Left lung (tissue), 10 donors: ENCODE results near the gene MAST4. TPM values are rescaled to one million over a fixed set of nuclear protein-coding genes. Genes with fewer than 3 reads are reported as not detected.

Source experiments
- ATAC-seq: fragments of 200-7000 bp; cut with Tn5 transposase; one replicate; pipeline ENCODE4 v1.9.1; 2020; ENCODE audit warnings: moderate library complexity
- DNase-seq, 4 donors: peaks; one replicate each; pipeline ENCODE4 v3.0.0-alpha.2; 2013 to 2020
- H3K27ac ChIP-seq, 2 donors: fragments of 200-600 bp; sonication (generic) in 1 of 2; one replicate each; pipeline versions ENCODE4 v1.5.0 to v1.8.0; 2020 to 2021
- H3K27me3 ChIP-seq, 2 donors: fragments of 200-600 bp; sonication (generic) in 1 of 2; one replicate each; pipeline versions ENCODE4 v1.5.0 to v1.8.0; 2020 to 2021
- H3K36me3 ChIP-seq, 2 donors: fragments of 200-600 bp; sonication (generic) in 1 of 2; one replicate each; pipeline versions ENCODE4 v1.5.0 to v1.8.0; 2020 to 2021
- H3K4me1 ChIP-seq, 2 donors: fragments of 200-600 bp; one replicate each; pipeline ENCODE4 v1.8.0; 2021
- H3K4me3 ChIP-seq, 2 donors: fragments of 200-600 bp; sonication (generic) in 1 of 2; one replicate each; pipeline versions ENCODE4 v1.5.0 to v1.8.0; 2020 to 2021; ENCODE audit warnings: mild to moderate bottlenecking in 1 of 2
- H3K9me3 ChIP-seq, 2 donors: fragments of 200-600 bp; sonication (generic) in 1 of 2; one replicate each; pipeline versions ENCODE4 v1.5.0 to v1.8.0; 2020 to 2021
- CTCF ChIP-seq, 2 donors: fragments of 200-600 bp; sonication (generic) in 1 of 2; IDR thresholded peaks; one replicate each; pipeline versions ENCODE4 v1.5.0 to v1.8.0; 2021; ENCODE audit warnings: antibody characterized with exemption in 2 of 2
- intact Hi-C, 2 donors: fragments of 100-400 bp; cut with DNase I; formaldehyde crosslinking; loops; one replicate each; pipeline versions ENCODE4 v1.11.2 to v1.14.2; 2022
- polyA plus RNA-seq, 6 donors: library from polyadenylated mRNA; unstranded; fragments of 120-200 nt; gene quantifications; one replicate each; pipeline ENCODE4 v1.2.1, GENCODE V29; 2013; ENCODE audit not compliant: insufficient read length in 6 of 6
- total RNA-seq, 2 donors: library from RNA; stranded (reverse); fragmentation: NEBNext Ultra II Directional; extraction: Animal tissue kit (Norgen Biotek cat#: 25700); gene quantifications; one replicate each; pipeline ENCODE4 v1.2.1, GENCODE V29; 2021
- donor health status: DM: no; HTN: yes; CAD: no.
- donor health status: DM: no; HTN: no; CAD: no.

MAST4 gene
- total and polyA plus RNA-seq, 8 donors = 47.7 to 57.6 (median 53.0) TPM

- H3K9me3 ChIP-seq = no peaks in the 10 kb centered on the region
- H3K4me1 ChIP-seq = peaks cover 0 to 13% of the 10 kb centered on the region in 2 donors
- DNase-seq (no peak), ATAC-seq (no peak)
- no peak overlapping the region for H3K4me3 ChIP-seq
- no peak for TF ChIP-seq CTCF (IDR thresholded peaks at IDR 0.05)
- no peaks in the 10 kb centered on the region for H3K27me3 ChIP-seq
- no peaks in the 10 kb centered on the region for H3K36me3 ChIP-seq
- no peak overlapping the region for H3K27ac ChIP-seq
- intact Hi-C loops = no loop called here
Measured at GRCh38 chr5:66886941-66887340, 290.7 kb downstream of the MAST4 start.

GRCh38 chr5:66888613-66889012, 292.4 kb downstream of the MAST4 start:
- ATAC-seq (no peak), DNase-seq (no peak)
- Histone ChIP-seq H3K4me1 (peaks cover 0 to 13% of the 10 kb centered on the region in 2 donors), H3K27ac (no peak overlapping the region), H3K36me3 (no peaks in the 10 kb centered on the region), H3K4me3 (no peak overlapping the region), H3K27me3 (no peaks in the 10 kb centered on the region), H3K9me3 (no peaks in the 10 kb centered on the region)
- intact Hi-C loops = no loop called here
- TF ChIP-seq CTCF (IDR thresholded peaks at IDR 0.05) = no peak

DNA sequence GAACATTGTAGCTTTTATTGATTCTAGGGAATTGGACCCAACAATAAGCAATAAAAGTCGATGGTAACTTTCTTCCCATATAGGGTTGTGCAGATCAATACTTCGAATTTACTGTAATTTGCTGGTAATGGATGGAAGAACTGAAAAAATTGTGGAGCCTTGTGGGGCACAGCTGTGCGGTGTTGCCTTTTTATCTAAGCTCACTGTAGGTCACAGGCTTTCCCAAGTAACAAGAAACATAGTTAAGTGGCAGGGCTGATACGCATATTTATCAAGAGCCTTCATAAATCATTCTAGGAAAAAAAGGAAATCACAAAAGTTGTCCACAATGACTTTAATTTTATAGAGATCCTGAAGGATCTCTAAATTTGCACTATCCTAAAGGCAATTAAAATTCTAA, 292.9 kb downstream of the MAST4 start:
- no peak overlapping the region for H3K4me3 ChIP-seq
- H3K9me3 ChIP-seq = no peaks in the 10 kb centered on the region
- H3K27me3 ChIP-seq = no peaks in the 10 kb centered on the region
- no peak for TF ChIP-seq CTCF (IDR thresholded peaks at IDR 0.05)
- intact Hi-C loops = no loop called here
- H3K4me1 ChIP-seq = peaks cover 0 to 13% of the 10 kb centered on the region in 2 donors
- no peak overlapping the region for H3K27ac ChIP-seq
- no peak for DNase-seq
- no peaks in the 10 kb centered on the region for H3K36me3 ChIP-seq
- no peak for ATAC-seq

GRCh38 chr5:66889524-66889923, 293.3 kb downstream of the MAST4 start:
- DNase-seq = no peak
- intact Hi-C loops = no loop called here
- Histone ChIP-seq H3K4me1 (peaks cover 0 to 13% of the 10 kb centered on the region in 2 donors), H3K27ac (no peak overlapping the region), H3K27me3 (no peaks in the 10 kb centered on the region), H3K9me3 (no peaks in the 10 kb centered on the region), H3K4me3 (no peak overlapping the region), H3K36me3 (no peaks in the 10 kb centered on the region)
- ATAC-seq = peak; percentile 40
- TF ChIP-seq CTCF (IDR thresholded peaks at IDR 0.05) = no peak

DNA sequence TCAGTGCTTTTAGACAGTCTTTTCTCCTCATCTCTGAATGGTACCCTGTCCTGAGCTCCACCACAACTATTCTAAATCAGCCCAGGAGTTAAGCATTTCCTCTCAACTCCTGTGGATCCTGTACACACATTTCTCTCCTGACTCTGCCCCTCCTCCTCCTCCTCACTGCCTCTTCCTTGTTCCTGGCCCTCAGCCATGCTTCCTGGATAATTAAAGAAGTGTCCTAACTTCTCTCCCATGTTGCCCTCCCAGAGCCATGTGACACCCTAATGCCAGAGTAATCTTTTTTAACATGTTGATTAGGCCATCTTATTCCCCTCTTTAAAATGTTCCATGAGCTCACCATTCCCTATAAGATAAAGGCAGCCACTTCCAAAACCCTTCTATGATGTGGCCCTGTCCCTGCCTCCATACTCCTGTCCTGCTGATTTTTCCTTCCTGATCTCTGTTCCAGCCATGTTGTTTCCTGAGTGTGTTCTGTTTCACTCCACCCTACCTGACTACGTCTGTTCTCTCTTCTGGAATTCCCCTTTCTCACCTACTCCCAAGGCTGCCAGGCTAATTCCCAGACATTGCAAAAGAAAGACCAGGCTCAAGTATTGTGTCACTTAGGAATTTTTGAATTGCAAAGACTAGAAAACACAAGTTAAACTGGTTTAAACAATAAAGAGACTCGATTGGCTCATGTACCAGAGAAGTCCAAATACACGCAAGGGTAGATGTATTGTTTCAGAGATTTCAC, 295.2 kb downstream of the MAST4 start:
- peak overlapping the region; percentile 8 to 63 for H3K27ac ChIP-seq
- peak in 2 of 4 donors; percentile 40 to 42 for DNase-seq
- H3K9me3 ChIP-seq = no peaks in the 10 kb centered on the region
- peak; percentile 88 for ATAC-seq
- TF ChIP-seq CTCF (IDR thresholded peaks at IDR 0.05) = no peak
- peaks cover 0 to 13% of the 10 kb centered on the region in 2 donors for H3K4me1 ChIP-seq
- intact Hi-C loops = no loop called here
- H3K27me3 ChIP-seq = no peaks in the 10 kb centered on the region
- no peaks in the 10 kb centered on the region for H3K36me3 ChIP-seq
- H3K4me3 ChIP-seq = no peak overlapping the region
